ENCODE results near the gene TMEM109.

The TMEM109 gene

DNA sequence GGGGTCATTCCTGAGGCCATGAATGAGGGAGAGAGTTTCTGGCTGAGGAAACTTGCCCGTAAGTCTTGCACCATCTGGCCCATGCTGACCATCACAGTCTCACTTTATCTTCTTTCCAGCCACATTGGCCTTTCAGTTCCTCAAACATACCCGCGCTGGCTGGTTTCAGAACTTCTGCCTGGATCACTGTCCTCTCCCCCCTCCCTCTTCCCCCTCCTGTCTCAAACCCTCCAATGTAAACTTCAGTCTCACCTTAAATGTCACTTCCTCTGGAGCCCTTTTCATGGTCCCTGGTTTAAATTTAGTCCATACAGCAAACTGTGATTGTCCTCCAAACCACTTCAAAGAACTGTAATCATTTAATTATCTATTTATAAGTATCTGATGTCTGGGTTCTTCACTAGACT lies 3.7 kb upstream of the TMEM109 start:
- DNase-seq (ENCODE audit: low read depth), result no peak

DNA sequence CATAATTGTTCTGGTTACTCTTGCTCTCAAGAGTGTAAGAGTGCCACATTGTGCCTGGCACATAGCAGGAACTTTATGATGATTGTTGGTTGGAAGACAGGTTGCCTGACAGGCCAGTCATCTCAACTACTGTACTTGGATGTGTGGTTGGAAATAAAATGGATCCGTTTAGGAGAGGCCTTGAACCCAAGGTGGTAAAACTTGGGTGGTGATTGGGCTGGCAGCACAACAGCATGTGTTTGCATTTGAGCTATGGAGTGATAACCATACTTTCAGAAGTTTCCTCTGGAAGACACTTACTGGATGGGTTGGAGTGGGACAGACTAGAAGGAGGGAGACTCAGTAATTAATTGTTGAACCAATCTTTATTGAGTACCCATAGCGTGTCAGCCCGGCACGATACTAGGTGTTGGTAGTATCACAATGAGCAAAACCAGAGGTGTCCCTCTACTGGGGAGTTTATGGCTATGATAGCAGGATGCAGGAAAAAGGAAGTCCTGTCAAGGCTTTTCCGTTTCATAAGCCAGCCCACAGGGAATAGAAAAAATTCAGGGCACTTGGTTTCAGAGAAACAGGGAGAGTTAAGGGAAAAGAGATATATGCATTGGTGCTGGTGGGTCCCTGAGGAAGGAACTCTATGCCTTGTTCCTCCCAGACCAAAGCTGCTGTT lies 3.1 kb upstream of the TMEM109 start:
- no peak for DNase-seq (ENCODE audit: low read depth)

DNA sequence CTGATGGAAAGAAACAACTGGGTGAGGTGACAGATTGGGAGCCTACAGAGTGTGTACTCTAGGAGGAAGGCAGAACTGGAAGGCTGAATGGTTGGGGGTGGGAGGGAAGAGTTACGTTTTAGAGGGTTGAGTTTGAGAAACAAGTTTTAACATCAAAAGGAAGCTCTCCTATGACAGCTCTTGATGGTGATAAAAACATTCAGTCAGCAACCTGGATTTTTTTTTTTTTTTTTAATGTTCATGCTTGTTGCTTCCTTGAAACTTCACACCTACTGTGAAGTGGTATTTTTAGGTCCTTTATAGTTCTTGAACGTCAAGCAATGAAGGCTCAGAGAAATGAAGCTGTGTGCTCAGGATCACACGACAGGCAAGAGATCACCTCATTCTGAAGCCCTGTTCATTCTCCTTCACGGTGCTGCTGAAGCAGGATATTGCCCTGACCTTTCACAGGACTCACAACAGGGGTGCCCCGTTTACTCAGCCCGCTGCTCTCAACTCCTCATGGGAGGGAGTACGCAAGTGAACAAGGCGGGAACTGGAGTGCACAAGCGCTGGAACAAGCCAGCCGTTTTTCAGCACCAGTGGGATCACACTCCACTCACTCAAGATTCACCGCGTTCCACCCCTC lies 1.6 kb upstream of the TMEM109 start:
- no peak for DNase-seq (ENCODE audit: low read depth)

DNA sequence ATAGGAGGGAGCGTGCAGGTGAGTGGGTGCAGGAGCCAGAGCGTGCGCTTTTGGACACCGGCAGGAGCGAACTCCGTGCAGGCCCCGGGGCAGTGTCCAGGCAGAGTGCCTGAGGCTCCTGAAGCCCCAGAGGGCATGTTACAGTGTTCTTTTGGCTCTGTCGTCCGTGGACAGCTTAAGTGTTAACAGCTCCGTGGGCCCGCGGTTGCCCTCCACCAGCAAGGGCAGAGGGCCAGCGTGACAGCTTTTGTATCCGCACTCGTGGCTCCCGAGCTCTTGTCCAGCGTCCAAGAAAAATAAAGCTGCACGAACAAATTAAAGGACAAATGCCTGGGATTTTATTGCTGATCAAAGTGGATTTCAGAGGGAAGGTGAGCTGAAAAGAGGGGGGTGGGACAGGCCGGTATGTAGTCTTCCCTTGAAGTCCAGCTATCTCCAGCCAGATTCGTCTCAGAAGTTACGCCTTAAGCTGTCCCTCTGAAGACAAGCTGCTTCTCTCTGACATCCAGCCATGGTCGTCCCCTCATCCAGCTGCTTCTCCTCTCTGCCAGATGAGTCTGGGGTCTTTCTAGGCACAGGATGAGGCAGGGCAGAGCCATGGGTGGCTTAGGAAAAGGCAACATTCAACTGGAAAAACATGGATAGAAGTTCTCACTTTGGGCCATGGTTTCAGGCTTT lies 968 bp upstream of the TMEM109 start:
- DNase-seq (ENCODE audit: low read depth), result no peak

DNA sequence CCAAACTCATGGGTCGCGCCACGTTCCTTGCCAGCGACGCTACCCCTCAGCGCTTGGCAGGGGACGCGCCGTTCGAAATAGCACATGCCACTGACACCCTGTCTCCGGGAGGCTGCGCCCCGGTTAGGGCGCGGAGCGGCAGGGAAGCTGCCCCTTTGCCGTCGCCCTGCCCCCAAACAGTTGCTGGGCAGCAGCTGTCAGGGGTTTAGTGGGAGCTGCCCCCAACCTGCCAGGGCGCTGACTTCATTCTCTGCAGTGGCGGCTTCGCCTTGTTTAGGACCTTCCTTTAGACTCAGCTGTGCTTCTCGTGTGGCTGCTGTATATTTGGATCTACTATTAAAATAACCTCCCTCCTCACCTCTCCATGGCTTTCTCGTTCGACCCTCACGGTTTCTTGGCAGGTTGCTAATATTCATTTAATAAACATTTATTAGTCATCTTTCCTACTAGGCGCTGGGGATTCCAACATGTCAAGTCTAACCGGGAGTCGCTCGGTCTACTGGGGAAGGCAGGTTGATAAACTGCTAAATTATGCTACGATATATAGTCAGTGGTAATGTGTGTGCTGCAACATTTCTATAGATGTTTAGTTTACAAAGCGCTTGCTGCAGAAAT lies 782 bp downstream of the TMEM109 start:
- no peak for DNase-seq (ENCODE audit: low read depth)

DNA sequence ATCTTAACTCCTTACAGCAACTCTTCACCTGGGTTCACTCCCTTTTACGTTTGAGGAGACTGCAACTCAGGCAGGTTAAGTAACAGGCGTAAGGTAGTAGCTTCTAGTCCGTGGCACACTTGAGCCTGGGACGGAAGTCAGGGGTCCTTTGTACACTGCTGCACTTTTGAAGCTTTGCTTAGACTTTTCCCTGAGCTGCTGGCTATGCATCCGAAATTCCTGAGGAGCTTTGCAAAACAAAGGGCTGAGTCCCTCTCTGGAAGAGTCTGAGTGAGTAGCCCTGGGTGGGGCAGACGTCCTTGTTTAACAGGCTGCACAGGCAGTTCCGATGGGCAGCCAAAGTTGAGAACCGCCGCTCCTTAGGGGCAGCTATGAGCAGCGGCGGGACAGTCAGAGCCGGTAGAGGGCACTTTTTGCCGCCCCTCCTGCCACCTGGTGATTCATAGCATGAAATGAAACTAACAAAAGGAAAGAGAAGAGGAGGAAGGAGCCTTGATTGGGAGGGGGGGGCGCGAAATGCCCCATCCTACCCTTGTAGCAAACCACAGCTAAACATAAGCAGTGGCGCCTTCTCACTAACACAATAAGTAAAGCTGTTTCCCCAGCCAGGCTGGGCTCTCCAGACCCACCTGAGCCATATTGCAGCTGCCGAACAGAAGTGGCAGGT lies 1.4 kb downstream of the TMEM109 start:
- DNase-seq (ENCODE audit: low read depth), result no peak

DNA sequence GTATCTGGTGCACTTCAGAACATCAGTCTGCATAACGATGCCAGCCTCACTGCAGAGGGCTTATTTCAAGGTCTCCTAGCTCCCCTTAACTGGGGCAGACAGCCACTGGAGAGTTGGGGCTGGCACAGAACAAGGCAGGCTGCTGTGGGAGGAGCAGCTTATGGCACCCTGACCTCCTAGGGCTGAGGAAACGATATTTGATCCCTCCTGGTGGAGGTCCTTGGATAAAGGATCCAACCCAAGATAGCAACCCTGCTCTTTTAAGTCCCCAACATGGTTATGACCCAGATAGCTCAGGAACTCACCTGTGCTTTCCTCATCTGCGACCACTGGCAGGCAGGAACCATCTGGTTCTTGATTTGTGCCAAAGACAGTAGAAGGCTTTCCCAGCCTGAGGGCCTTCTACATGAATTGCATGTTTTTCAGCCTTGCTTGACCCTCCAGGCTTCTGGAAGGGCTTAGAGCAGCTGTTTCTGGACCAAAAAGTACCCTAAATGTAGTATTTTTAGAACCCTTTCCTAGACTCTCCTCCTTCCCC lies 2.8 kb downstream of the TMEM109 start:
- DNase-seq (ENCODE audit: low read depth), result no peak

DNA sequence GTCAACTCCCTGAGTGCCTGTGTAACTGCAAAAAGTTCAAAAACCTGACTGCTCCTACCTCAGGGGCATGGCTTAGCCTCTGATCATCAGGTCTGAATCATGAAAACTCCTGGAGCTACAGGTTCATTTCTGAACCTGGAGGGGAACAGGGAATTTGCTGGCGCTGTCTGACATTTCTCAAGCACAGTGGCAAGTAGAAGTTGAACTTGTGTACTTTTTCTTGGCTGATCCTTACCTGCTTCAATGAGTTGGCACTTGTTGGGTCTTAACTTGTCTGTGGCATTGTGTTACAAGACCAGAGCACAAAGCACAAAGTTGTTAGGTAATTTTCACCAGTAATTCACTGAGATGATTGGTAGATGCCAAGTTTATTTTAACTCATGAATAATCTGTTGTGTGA lies 3.3 kb downstream of the TMEM109 start:
- DNase-seq (ENCODE audit: low read depth), result no peak

DNA sequence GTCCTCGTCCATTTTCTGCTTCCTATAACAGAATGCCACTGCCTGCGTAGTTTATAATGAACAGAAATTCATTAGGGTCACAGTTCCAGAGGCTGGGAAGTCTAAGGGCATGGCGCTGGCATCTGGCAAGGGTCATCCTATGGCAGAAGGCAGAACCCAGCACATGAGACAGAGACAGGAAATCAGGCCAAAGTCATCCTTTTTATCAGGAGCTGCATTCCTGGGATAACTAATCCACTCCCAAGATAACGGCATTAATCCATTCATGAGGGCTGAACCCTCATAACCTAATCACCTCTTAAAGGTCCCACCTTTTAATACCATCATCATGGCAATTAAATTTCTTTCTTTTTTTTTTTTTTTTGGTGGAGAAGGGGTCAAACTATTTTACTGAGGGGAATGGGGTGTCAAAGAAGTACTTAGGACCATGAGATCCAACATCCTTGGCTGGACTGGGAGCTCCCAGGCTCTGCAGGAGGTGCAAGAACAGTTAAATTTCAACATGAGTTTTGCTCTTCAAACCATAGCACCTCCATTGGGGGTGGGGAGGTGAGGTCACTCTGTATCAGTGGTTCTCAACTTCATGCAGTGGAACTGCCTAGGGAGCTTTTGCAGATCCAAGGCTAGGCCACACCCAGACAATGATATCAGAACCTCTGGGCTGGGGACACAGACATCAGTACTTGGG lies 4.4 kb downstream of the TMEM109 start:
- no peak for DNase-seq (ENCODE audit: low read depth)

DNA sequence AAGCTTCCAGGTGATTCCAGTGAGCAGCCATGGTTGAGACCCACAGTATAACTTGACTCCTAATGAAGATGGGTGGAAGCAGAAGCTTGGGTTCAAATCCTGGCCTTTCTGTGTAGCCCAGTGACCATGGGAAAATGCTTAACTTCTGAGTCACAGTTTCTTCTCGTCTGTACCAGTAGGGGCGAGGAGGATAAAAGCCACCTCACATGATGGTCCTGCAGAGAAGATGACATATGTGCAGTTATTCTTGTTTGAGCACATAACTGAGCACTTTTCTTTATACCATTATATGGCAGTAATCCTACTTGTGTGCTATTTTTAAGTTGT lies 4.9 kb downstream of the TMEM109 start:
- no peak for DNase-seq (ENCODE audit: low read depth)

DNA sequence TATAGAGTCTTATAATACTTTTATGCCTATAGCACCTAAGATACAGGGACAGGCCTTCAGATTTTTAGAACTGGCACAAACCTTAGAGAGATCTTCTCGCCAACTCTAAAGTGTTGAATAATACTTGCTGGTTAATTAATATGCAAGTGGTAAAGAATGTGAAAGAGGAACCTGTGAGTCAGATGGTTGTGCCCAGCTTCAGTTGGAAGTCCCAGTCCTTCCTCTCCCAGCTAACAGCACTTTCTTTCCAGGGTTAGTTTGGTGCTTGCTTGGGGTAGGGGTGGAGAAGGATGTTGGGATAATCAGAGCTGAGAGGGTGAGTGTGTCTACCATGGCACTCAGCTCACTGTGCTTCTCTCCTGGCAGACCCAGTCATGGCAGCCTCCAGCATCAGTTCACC lies 5.4 kb downstream of the TMEM109 start:
- DNase-seq (ENCODE audit: low read depth), result no peak

DNA sequence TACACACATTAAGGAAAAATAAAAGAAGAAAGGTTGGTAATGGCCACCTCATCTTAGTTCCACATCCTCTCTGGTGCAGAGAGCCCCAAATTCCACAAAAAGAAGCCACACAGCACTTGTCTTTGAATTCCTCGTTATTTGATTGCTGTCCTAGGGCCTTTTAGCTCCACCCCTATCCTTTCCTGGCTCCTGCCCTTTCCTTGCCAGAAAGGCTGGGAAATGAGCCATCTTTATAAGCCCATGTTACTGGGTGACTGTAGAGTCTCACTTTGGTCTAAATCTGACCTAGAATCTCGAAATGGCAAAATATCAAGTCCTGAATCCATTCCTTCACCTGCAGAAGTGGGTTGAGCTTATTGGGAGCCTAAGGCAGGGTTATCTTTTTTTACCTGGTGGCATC lies 6.0 kb downstream of the TMEM109 start:
- no peak for DNase-seq (ENCODE audit: low read depth)

DNA sequence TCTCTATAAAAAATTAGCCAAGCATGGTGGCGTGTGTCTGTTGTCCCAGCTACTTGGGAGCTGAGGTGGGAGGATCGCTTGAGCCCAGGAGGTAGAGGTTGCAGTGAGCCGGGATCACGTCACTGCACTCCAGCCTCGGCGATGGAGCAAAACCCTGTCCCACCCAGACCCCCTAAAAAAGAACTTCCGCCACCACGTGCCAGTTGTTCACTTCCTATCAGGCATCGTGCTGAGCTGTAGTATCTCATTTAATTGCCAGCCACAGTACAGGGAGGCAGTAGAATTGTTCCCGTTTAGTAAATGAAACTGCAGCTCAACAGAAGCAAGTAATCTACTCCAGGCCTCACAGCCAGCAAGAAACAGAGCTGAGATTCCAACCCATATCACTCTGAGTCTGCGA lies 7.3 kb downstream of the TMEM109 start:
- DNase-seq (ENCODE audit: low read depth), result no peak

DNA sequence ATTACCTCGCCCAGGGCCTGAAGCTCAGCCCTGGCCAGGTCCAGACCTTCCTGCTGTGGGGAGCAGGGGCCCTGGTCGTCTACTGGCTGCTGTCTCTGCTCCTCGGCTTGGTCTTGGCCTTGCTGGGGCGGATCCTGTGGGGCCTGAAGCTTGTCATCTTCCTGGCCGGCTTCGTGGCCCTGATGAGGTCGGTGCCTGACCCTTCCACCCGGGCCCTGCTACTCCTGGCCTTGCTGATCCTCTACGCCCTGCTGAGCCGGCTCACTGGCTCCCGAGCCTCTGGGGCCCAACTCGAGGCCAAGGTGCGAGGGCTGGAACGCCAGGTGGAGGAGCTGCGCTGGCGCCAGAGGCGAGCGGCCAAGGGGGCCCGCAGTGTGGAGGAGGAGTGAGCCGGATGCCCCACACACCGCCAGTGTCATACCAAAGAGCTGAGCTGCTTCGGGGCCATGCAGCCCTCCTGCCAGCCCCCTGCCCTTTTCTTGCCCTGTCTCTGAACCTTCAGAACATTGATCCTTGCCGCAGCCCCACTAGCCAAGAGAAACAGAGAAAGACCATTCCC lies 7.9 kb downstream of the TMEM109 start:
- DNase-seq (ENCODE audit: low read depth), result no peak

DNA sequence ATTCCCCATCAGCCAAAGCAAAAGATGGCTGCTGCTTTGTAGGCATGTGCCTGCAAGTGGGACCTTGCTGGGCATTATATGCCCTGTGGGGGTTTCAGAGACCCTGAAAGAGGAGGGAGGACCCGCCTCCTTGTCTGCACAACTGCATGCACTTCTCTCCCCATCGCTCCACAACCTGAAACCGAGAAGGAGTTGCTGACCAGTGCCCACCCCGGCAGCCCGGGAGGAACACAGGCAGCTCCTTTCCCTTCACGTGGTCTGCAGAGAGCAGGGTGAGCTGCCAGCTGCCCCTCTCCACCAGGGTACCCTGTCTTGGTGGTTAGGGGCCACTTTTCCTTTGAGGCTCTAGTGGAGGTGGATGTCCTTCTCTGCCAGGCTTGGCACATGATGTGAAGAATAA lies 8.9 kb downstream of the TMEM109 start:
- DNase-seq (ENCODE audit: low read depth), result no peak

DNA sequence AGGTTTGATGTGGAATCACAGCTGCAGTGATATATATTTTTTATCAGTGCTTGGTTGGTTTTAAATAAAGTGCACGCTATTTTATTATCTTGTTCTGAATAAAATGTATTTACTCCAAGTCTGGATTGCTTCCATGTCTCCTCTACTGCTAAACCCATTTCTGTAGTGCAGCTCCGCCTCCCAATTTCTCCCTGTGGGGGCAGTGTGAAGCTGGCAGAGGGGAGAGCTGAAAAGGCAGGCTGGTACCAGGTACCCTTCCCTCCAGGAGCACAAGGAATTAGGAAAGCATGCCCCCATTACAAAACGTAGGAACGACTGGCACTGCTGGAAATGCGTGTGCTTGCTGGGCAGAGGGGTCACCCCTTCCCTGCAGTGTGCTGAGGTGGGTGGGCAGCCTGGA lies 9.4 kb downstream of the TMEM109 start:
- no peak for DNase-seq (ENCODE audit: low read depth)

DNA sequence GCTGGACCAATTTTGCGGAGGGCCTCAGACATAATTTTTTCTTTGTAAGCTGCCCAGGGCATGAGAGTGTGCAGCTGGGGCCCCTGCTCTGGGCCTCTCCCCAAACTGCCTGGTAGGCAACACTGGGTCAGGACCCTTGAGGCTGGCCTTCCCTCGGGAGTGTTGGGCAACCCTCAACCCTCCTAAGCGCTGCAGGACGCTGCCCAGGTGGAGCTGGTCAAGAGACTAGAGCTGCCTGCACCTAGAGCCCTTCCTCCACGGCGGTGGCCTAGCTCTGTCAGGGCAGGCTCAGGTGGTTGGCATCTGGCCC lies 9.8 kb downstream of the TMEM109 start:
- no peak for DNase-seq (ENCODE audit: low read depth)

DNA sequence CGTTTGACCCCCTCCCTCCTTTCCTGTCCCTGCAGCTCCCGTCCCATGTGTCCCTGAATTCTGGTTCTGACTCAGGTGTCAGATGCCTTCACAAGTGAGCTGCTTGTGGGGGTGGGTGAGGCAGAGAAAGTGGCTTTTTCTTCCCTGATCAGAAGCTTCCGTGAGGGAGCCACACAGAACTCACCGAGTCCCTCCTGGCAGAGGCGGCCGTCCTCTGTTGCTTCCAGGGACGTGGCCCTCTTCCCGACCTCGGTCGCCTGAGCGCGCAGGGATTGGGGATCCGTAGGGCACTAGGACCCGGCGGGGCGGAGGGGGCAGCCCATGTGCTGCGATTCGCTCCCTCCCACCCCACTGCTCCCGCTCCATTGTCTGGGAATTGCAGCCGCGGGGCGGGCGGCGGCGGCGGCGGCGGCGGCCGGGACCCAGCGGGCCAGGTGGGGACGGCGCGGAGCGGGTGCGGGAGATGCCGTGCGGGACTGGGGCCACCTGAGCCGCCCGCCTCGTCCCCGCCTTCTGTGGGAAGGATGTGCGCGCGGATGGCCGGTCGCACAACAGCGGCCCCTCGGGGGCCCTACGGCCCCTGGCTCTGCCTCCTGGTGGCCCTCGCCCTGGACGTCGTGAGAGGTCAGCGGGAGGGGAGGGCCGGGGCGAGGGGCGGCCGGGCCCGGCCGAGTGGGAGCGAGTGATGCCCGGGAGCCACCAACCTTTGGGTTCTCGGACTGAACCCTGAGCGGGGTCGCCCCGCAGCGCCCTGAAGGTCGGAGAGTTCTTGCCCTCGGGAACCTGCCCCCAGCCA lies 10.3 kb downstream of the TMEM109 start, which contains the start of gene TMEM132A:
Gene TMEM132A (plus strand): TSS at position 351 of the 796 bp plus-strand sequence. CDS start 174 bp downstream, at position 525.
- no peak for DNase-seq (ENCODE audit: low read depth)

DNA sequence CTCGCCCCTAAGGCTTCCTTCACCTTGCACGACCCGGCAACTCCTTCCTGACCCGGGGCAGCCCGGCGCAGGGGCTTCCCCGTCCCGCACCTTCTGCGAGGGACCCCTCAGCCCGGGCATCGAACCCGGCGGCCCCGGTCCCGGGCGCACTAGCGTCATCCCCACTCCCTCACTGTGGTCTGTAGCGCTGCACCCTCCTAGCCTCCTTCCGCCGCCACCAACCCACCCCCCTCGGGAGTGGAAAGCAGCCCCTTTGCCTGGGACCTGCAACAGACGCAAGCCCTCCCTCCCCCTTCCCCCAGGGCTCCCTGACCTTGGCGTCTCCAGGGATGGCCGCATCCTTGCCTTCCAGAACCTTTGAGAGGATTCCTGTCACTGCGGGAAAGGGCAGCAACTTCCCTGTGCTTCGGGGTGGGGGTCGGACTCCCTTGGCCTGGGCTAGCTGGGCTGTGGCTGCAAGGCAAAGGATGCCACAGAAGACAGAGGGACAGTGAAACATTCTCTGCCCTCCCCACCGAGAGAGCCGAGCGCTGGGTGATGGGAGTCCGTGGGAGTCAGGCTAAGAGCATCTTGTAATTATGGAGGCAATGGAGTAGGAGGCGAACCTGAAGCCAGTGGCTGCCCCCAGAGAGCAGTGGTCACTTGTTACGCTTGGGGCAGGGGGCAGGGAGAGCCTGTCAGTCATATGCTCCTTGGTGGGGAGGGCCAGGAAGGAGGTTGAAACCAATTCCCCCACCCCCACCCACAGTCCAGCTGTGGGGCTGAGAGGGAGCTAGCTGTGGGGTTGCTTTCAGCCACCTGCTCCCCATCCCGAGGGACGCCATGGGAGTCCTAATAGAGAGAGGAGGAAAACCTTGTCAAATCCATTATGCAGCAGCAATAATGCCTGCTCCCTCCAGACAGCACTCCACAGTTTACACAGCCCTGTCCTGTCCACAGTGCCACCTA lies 11.2 kb downstream of the TMEM109 start:
- DNase-seq (ENCODE audit: low read depth), result no peak

DNA sequence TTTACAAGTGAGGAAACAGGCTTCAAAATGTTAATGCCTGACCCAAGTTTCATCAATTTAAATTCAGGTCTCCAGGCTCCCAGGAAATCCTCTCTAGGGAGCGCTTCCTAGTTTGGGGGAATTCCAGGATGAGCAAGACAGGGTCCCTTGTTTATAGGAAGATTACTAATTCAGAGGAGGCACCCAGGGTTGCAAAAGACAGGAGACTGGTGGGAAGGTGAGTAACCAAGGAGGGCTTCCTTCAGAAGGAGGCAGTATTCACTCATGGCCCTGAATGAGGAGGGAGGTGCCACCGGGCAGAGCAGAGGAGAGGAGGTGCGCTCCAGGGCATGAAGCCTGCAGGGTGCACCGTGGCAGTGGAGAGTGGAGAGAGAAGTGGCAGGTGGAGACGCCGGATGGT lies 11.9 kb downstream of the TMEM109 start:
- no peak for DNase-seq (ENCODE audit: low read depth)
